GM23338 (cell line): ENCODE results near the gene SIPA1.

Experiments used
- CREB1 ChIP-seq: fragments of 250-450 bp; sonication (Bioruptor Pico); IDR thresholded peaks from 2 replicates; pipeline ENCODE4 v1.5.0; 2020; ENCODE audit warnings: low read depth, mild to moderate bottlenecking, moderate library complexity
- CTCF ChIP-seq, 2 experiments: fragments of 200-600 bp in 1 of 2; sonication (generic) in 1 of 2; conservative IDR thresholded peaks; 2 replicates each; pipeline versions ENCODE4 v1.5.1 to v1.6.1; 2016 to 2017; ENCODE audit warnings: antibody characterized with exemption in 2 of 2, low read depth in 2 of 2, mild to moderate bottlenecking in 2 of 2, moderate library complexity in 1 of 2
- EZH2 ChIP-seq: fragments of 200-600 bp; sonication (generic); IDR thresholded peaks from one replicate; pipeline ENCODE4 v1.8.0; 2017; ENCODE audit warnings: antibody characterized with exemption, mild to moderate bottlenecking, low read depth; ENCODE audit not compliant: unreplicated experiment
- EZH2phosphoT487 ChIP-seq: fragments of 200-600 bp; sonication (generic); IDR thresholded peaks from one replicate; pipeline ENCODE4 v1.8.1; 2018; ENCODE audit warnings: antibody characterized with exemption; ENCODE audit not compliant: unreplicated experiment
- JUNB ChIP-seq: IDR thresholded peaks from one replicate; pipeline ENCODE4 v1.6.1; 2016; ENCODE audit warnings: antibody characterized with exemption; ENCODE audit not compliant: unreplicated experiment
- NANOG ChIP-seq: IDR thresholded peaks from 2 replicates; pipeline ENCODE4 v1.6.1; 2016; ENCODE audit warnings: antibody characterized with exemption, borderline replicate concordance
- POLR2AphosphoS5 ChIP-seq: IDR thresholded peaks from 2 replicates; pipeline ENCODE4 v1.6.1; 2016; ENCODE audit warnings: antibody characterized with exemption, low read depth
- REST ChIP-seq: IDR thresholded peaks from one replicate; pipeline ENCODE4 v1.6.1; 2018; ENCODE audit warnings: antibody characterized with exemption; ENCODE audit not compliant: unreplicated experiment
- STAT1 ChIP-seq: IDR thresholded peaks from one replicate; pipeline ENCODE4 v1.6.1; 2016; ENCODE audit warnings: antibody characterized with exemption; ENCODE audit not compliant: unreplicated experiment

DNA sequence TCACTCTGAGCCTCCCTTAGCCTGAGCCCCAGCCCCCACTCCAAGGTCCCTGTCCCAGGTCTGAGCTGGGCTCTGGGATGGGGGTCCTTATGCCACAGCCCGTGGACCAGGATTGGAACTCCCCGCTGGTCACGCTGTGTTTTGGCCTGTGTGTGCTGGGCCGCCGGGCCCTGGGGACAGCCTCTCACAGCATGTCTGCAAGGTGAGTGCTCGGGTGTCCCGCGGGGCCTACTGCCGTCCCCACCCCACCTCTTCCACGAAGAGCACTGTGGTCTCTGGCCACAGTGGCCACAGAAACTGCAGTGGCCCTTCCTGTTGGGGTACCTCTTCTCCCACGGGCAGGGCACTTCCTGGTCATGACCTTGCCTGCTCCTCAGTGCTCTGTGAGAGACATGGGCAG lies 3.5 kb upstream of the SIPA1 start:
- TF ChIP-seq CTCF (conservative IDR thresholded peaks at IDR 0.05; ENCODE audit: low read depth in 2 of 2) (no peak), REST (no peak), EZH2 (no peak), EZH2phosphoT487 (no peak), CREB1 (no peak), POLR2AphosphoS5 (no peak), JUNB (no peak), NANOG (no peak), STAT1 (no peak)
